A375 (cell line): ENCODE results near the gene AGL. TPM values are rescaled to one million over a fixed set of nuclear protein-coding genes. Genes with fewer than 3 reads are reported as not detected.

ENCODE experiments used
- small RNA-seq: library from RNA; depleted of rRNA; stranded (forward); fragments of <200 nt; gene quantifications from one replicate; pipeline ENCODE3, GENCODE V24; 2014
- total RNA-seq: library from RNA; depleted of rRNA; stranded (reverse); fragments of >200 nt; shearing (Covaris generic); gene quantifications from 2 replicates; pipeline ENCODE4 v1.2.3, GENCODE V29; 2014; rRNA removed

AGL gene
- total RNA-seq, result 4.9 and 5.5 TPM in 2 replicates

GRCh38 chr1:99849744-99850458 is at the start of gene AGL:
Gene AGL (plus strand): TSS chr1:99850361. CDS start chr1:99851043, 682 bp downstream.

GRCh38 chr1:99969729-99970621 is 119.8 kb downstream of the AGL start, which contains the start of gene SLC35A3:
Gene SLC35A3 (plus strand): TSS chr1:99969996. CDS start chr1:99993555, 23,559 bp downstream.

Small RNAs within 50 kb of the gene (small RNA-seq; reads per million reads assigned to genes)
- not detected for gene AC096949.1

Other genes with a start within 250 kb of the AGL start
- not detected in 2 replicates for gene PALMD, start 204.2 kb upstream of the AGL start, total RNA-seq
- gene FRRS1, start 83.7 kb upstream of the AGL start, total RNA-seq, result 3.8 and 4.7 TPM in 2 replicates
- 20.1 and 20.3 TPM in 2 replicates for gene SLC35A3, start 119.6 kb downstream of the AGL start, total RNA-seq